ENCODE results near the gene FHL2. TPM values are rescaled to one million over a fixed set of nuclear protein-coding genes. Genes with fewer than 3 reads are reported as not detected.

Gene FHL2
- total RNA-seq, 3 donors from 2014 or later: 2.6 to 3.5 (median 2.7) TPM

DNA sequence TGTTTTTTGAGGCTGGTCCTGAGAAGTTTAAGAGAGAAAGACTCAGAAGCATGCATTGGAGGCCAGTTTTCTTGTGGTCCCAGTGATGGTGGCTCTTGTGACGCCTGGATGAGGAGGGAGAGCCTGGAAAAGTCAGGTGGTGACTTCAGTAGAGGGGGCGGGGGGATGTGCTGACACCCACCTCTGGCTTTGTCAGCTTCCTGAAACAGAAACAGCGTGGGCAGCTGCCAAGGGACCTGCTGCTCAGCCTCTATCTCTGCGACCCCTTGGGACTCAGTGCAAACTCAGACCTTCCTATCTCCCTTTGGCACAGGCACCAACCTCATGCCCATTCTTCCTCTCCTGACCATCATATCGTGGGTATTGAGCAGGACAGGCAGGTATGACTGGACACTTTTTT is 75.7 kb downstream of the FHL2 start:
- peaks cover 15% of the 10 kb centered on the region for H3K36me3 Mint-ChIP-seq (ENCODE audit: insufficient read depth)
- H3K9me3 Mint-ChIP-seq: no peaks in the 10 kb centered on the region
- ATAC-seq (peak in 1 of 2 donors; percentile 16), DNase-seq (no peak)
- no peak overlapping the region for H3K4me3 Mint-ChIP-seq
- H3K4me1 Mint-ChIP-seq (ENCODE audit: low read depth): peaks cover 47% of the 10 kb centered on the region
- H3K27me3 Mint-ChIP-seq (ENCODE audit: low read depth): no peaks in the 10 kb centered on the region

DNA sequence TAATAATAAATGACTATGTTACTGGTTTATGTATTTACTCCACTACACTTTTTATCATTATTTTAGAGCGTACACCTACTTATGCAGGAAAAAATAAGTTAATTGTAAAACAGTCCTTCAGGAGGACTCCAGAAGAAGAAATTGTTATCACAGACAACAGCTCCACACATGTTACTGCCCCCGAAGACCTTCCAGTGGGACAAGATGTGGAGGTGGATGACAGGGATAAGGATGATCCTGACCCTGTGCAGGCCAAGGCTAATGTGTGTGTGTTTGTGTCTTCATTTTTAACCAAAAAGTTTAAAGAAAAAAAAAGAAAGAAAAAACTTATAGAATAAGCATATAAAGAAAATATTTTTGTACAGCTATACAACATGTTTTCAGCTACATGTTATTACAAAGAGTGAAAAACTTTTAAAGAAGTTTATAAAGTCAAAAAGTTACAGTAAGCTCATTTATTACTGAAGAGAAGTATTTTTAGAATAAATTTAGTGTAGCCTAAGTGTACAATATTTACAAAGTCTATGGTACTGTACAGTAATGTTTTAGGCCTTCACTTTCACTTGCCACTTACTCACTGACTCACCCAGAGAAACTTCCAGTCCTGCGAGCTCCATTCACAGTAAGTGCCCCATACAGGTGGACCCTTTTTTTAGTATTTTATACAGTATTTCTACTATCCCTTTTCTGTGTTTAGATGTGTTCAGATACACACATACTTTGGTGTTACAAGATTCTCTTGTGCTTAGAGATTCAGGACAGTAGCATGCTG is 76.8 kb downstream of the FHL2 start:
- no peak overlapping the region for H3K4me3 Mint-ChIP-seq
- peaks cover 15% of the 10 kb centered on the region for H3K36me3 Mint-ChIP-seq (ENCODE audit: insufficient read depth)
- H3K4me1 Mint-ChIP-seq (ENCODE audit: low read depth): peaks cover 41% of the 10 kb centered on the region
- H3K9me3 Mint-ChIP-seq: no peaks in the 10 kb centered on the region
- ATAC-seq (peak; percentile 40 to 56), DNase-seq (no peak)
- H3K27me3 Mint-ChIP-seq (ENCODE audit: low read depth): no peaks in the 10 kb centered on the region

DNA sequence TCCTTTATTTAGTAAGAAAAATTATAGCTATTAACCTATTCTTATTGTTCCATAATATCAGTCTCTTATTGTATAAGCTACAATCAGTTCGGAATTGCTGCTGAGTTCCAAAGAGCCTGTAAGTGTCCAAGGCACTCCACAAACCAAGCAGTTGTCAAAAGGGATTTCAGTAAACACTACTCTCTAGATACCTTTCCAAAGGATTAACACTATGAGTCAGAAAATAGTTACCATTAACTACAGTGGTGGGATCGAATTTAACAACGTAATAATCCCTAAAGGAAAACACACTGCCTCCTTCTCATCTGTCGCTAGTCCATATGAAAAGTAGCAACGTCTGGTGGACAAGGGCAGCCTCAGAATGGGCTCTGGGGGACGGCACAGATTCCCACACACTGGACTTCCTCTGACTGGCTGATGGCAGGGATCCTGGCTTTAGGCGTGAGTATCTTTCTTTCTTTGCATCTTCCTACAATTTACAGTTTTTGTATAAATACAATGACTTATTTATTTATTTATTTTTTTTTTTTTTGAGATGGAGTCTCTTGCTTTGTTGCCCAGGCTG is 78.1 kb downstream of the FHL2 start:
- DNase-seq (no peak), ATAC-seq (no peak)
- no peak overlapping the region for H3K4me3 Mint-ChIP-seq
- H3K27me3 Mint-ChIP-seq (ENCODE audit: low read depth): no peaks in the 10 kb centered on the region
- H3K4me1 Mint-ChIP-seq (ENCODE audit: low read depth): peaks cover 38% of the 10 kb centered on the region
- no peaks in the 10 kb centered on the region for H3K9me3 Mint-ChIP-seq
- H3K36me3 Mint-ChIP-seq (ENCODE audit: insufficient read depth): peaks cover 15% of the 10 kb centered on the region

DNA sequence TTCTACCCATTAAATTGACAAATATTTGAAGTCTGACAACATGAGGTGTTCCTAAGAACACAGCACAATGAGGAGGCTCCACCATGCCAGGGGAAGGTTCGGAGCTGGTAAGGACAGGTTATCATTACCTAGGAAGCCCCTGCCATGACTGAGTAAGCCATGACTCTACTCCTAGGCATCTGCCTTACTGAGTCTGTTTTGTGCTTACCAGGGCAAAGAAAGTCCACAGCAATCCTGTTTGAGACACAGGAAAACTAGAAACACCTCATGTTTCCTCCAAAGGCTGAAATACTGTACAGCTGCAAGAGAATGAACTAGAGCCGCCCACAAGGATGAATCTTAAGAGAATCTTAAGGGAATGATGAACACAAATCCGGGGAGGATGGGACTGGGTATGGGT is 80.9 kb downstream of the FHL2 start:
- Mint-ChIP-seq H3K36me3 (ENCODE audit: insufficient read depth) (peaks cover 9% of the 10 kb centered on the region), H3K4me3 (no peak overlapping the region), H3K9me3 (no peaks in the 10 kb centered on the region), H3K27me3 (ENCODE audit: low read depth) (no peaks in the 10 kb centered on the region), H3K4me1 (ENCODE audit: low read depth) (peaks cover 33% of the 10 kb centered on the region)
- ATAC-seq (no peak), DNase-seq (no peak)

DNA sequence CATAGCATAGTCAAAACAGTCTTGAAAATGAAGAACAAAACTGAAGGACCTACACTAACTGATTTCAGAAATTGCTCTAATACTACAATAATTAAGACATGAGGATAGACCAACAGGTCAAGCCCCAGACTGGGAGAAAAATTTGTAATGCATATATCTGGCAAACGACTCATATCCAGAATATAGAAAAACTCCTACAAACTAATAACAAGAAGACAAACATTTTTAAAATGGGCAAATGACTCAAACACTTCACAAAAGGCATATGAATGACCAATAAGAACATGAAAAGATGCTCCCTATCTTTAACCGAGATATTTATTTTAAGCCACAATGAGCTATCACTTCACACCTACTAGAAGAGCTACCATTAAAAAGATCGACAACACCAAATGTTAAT is 83.5 kb downstream of the FHL2 start:
- DNase-seq (no peak), ATAC-seq (peak in 1 of 2 donors; percentile 41)
- H3K36me3 Mint-ChIP-seq (ENCODE audit: insufficient read depth): peaks cover 2% of the 10 kb centered on the region
- no peaks in the 10 kb centered on the region for H3K27me3 Mint-ChIP-seq (ENCODE audit: low read depth)
- no peaks in the 10 kb centered on the region for H3K9me3 Mint-ChIP-seq
- H3K4me3 Mint-ChIP-seq: no peak overlapping the region
- H3K4me1 Mint-ChIP-seq (ENCODE audit: low read depth): peaks cover 26% of the 10 kb centered on the region

- H3K36me3 Mint-ChIP-seq (ENCODE audit: insufficient read depth): peaks cover 5% of the 10 kb centered on the region
- H3K9me3 Mint-ChIP-seq: no peaks in the 10 kb centered on the region
- H3K27me3 Mint-ChIP-seq (ENCODE audit: low read depth): no peaks in the 10 kb centered on the region
- H3K4me3 Mint-ChIP-seq: no peak overlapping the region
- ATAC-seq: no peak
- no peak for DNase-seq
- H3K4me1 Mint-ChIP-seq (ENCODE audit: low read depth): peaks cover 26% of the 10 kb centered on the region
Measured at GRCh38 chr2:105313877-105314276, 85.0 kb downstream of the FHL2 start.

Other genes with a start within 250 kb of the FHL2 start
- gene GPR45, start 157.3 kb downstream of the FHL2 start, total RNA-seq: not detected
- gene TGFBRAP1, start 69.3 kb downstream of the FHL2 start, total RNA-seq: 10 to 100 TPM; 25.1 to 27.3 (median 26.8) TPM
- gene C2orf49, start 61.5 kb downstream of the FHL2 start, total RNA-seq: 10 to 100 TPM; 16.2 to 18.8 (median 18.1) TPM